ENCODE measurements around the gene PDCD6IP. TPM values are rescaled to one million over a fixed set of nuclear protein-coding genes. Genes with fewer than 3 reads are reported as not detected.

PDCD6IP gene
- total and polyA plus RNA-seq, 4 experiments from 2014 or later, result 59.2 to 237 (median 152) TPM

- H3K27ac ChIP-seq (ENCODE audit: low read depth, low read length), result no peak overlapping the region
- no peak for DNase-seq
- peaks cover 1 to 2% of the 10 kb centered on the region in 2 donors for H3K27me3 Mint-ChIP-seq
- no peaks in the 10 kb centered on the region for H3K27me3 ChIP-seq (ENCODE audit: insufficient read depth, low read length)
- no peaks in the 10 kb centered on the region for H3K36me3 Mint-ChIP-seq
- no peaks in the 10 kb centered on the region for H3K4me1 ChIP-seq (ENCODE audit: insufficient read depth, low read length)
- H3K9me3 ChIP-seq (ENCODE audit: control insufficient read depth in 1 of 2, low read length in 2 of 2), result no peaks in the 10 kb centered on the region
- H3K4me3 ChIP-seq (ENCODE audit: low read length in 2 of 2), result no peak overlapping the region
- H3K4me3 Mint-ChIP-seq, result no peak overlapping the region
- intact Hi-C loops (cut with micrococcal nuclease), result no loop called here
- H3K9me3 Mint-ChIP-seq, result peaks cover 0 to 2% (median 0%) of the 10 kb centered on the region in 8 donors
- H3K36me3 ChIP-seq (ENCODE audit: insufficient read depth, low read length), result no peaks in the 10 kb centered on the region
- ChIA-PET POLR2A (ENCODE audit: partially characterized antibody) (no interaction called here), CTCF (ENCODE audit: partially characterized antibody) (interaction anchor here (1.0 kb wide), 1 partner anchor 17 kb away, joined by 5 read pairs; no protein-coding TSS in a partner anchor)
- H3K27ac Mint-ChIP-seq, result no peak overlapping the region
- no peaks in the 10 kb centered on the region for H3K4me1 Mint-ChIP-seq
Observed at GRCh38 chr3:33900440-33900808, 102.0 kb downstream of the PDCD6IP start.

- Histone ChIP-seq H3K27ac (ENCODE audit: low read depth, low read length) (no peak overlapping the region), H3K27me3 (ENCODE audit: insufficient read depth, low read length) (no peaks in the 10 kb centered on the region)
- CTCF ChIA-PET (ENCODE audit: partially characterized antibody), result interaction anchor here (1.0 kb wide), 1 partner anchor 18 kb away, joined by 5 read pairs; no protein-coding TSS in a partner anchor
Observed at GRCh38 chr3:33900809-33901505, 102.5 kb downstream of the PDCD6IP start.

GRCh38 chr3:33901862-33902563 is 103.6 kb downstream of the PDCD6IP start:
- no peaks in the 10 kb centered on the region for H3K36me3 ChIP-seq (ENCODE audit: insufficient read depth, low read length)
- no peaks in the 10 kb centered on the region for H3K4me1 ChIP-seq (ENCODE audit: insufficient read depth, low read length)
- no peak overlapping the region for H3K4me3 ChIP-seq (ENCODE audit: low read length in 2 of 2)
- no peak for DNase-seq
- Mint-ChIP-seq H3K4me1 (no peaks in the 10 kb centered on the region), H3K9me3 (peaks cover 0 to 2% (median 0%) of the 10 kb centered on the region in 8 donors), H3K27me3 (peaks cover 1 to 2% of the 10 kb centered on the region in 2 donors), H3K36me3 (no peaks in the 10 kb centered on the region), H3K27ac (no peak overlapping the region), H3K4me3 (no peak overlapping the region)
- POLR2A ChIA-PET (ENCODE audit: partially characterized antibody), result no interaction called here
- no peaks in the 10 kb centered on the region for H3K9me3 ChIP-seq (ENCODE audit: control insufficient read depth in 1 of 2, low read length in 2 of 2)
- H3K27ac ChIP-seq (ENCODE audit: low read depth, low read length), result no peak overlapping the region
- CTCF ChIA-PET (ENCODE audit: partially characterized antibody), result no interaction called here
- H3K27me3 ChIP-seq (ENCODE audit: insufficient read depth, low read length), result no peaks in the 10 kb centered on the region
- intact Hi-C loops (cut with micrococcal nuclease), result no loop called here

More at GRCh38 chr3:33900809-33901505, 102.5 kb downstream of the PDCD6IP start:
- Histone ChIP-seq H3K4me1 (ENCODE audit: insufficient read depth, low read length) (no peaks in the 10 kb centered on the region), H3K4me3 (ENCODE audit: low read length in 2 of 2) (no peak overlapping the region), H3K36me3 (ENCODE audit: insufficient read depth, low read length) (no peaks in the 10 kb centered on the region), H3K9me3 (ENCODE audit: control insufficient read depth in 1 of 2, low read length in 2 of 2) (no peaks in the 10 kb centered on the region)
- H3K4me1 Mint-ChIP-seq, result no peaks in the 10 kb centered on the region
- intact Hi-C loops (cut with micrococcal nuclease), result no loop called here
- no peak for DNase-seq
- peaks cover 1 to 2% of the 10 kb centered on the region in 2 donors for H3K27me3 Mint-ChIP-seq
- peaks cover 0 to 2% (median 0%) of the 10 kb centered on the region in 8 donors for H3K9me3 Mint-ChIP-seq
- no peak overlapping the region for H3K4me3 Mint-ChIP-seq
- POLR2A ChIA-PET (ENCODE audit: partially characterized antibody), result no interaction called here
- no peaks in the 10 kb centered on the region for H3K36me3 Mint-ChIP-seq
- H3K27ac Mint-ChIP-seq, result peak overlapping the region in 1 of 7 donors; percentile 48

- no peaks in the 10 kb centered on the region for H3K27me3 ChIP-seq (ENCODE audit: insufficient read depth, low read length)
- Mint-ChIP-seq H3K27me3 (peaks cover 0 to 2% of the 10 kb centered on the region in 2 donors), H3K4me3 (no peak overlapping the region), H3K4me1 (no peaks in the 10 kb centered on the region), H3K27ac (no peak overlapping the region), H3K36me3 (no peaks in the 10 kb centered on the region), H3K9me3 (peaks cover 0 to 2% (median 0%) of the 10 kb centered on the region in 8 donors)
- no peak overlapping the region for H3K27ac ChIP-seq (ENCODE audit: low read depth, low read length)
- CTCF ChIA-PET (ENCODE audit: partially characterized antibody), result no interaction called here
- H3K36me3 ChIP-seq (ENCODE audit: insufficient read depth, low read length), result no peaks in the 10 kb centered on the region
- DNase-seq, result no peak
- H3K9me3 ChIP-seq (ENCODE audit: control insufficient read depth in 1 of 2, low read length in 2 of 2), result no peaks in the 10 kb centered on the region
- H3K4me3 ChIP-seq (ENCODE audit: low read length in 2 of 2), result no peak overlapping the region
- POLR2A ChIA-PET (ENCODE audit: partially characterized antibody), result no interaction called here
- intact Hi-C loops (cut with micrococcal nuclease), result no loop called here
- no peaks in the 10 kb centered on the region for H3K4me1 ChIP-seq (ENCODE audit: insufficient read depth, low read length)
Observed at GRCh38 chr3:33904730-33905129, 106.3 kb downstream of the PDCD6IP start.

GRCh38 chr3:33908250-33908851 is 109.9 kb downstream of the PDCD6IP start:
- ChIA-PET POLR2A (ENCODE audit: partially characterized antibody) (no interaction called here), CTCF (ENCODE audit: partially characterized antibody) (no interaction called here)
- H3K4me3 Mint-ChIP-seq, result no peak overlapping the region
- intact Hi-C loops (cut with micrococcal nuclease), result no loop called here
- Histone ChIP-seq H3K9me3 (ENCODE audit: control insufficient read depth in 1 of 2, low read length in 2 of 2) (no peaks in the 10 kb centered on the region), H3K27ac (ENCODE audit: low read depth, low read length) (no peak overlapping the region), H3K4me1 (ENCODE audit: insufficient read depth, low read length) (no peaks in the 10 kb centered on the region), H3K27me3 (ENCODE audit: insufficient read depth, low read length) (no peaks in the 10 kb centered on the region), H3K4me3 (ENCODE audit: low read length in 2 of 2) (no peak overlapping the region), H3K36me3 (ENCODE audit: insufficient read depth, low read length) (no peaks in the 10 kb centered on the region)
- H3K9me3 Mint-ChIP-seq, result peaks cover 0 to 2% (median 0%) of the 10 kb centered on the region in 8 donors
- H3K4me1 Mint-ChIP-seq, result no peaks in the 10 kb centered on the region
- no peak for DNase-seq
- H3K27ac Mint-ChIP-seq, result no peak overlapping the region
- H3K36me3 Mint-ChIP-seq, result no peaks in the 10 kb centered on the region
- H3K27me3 Mint-ChIP-seq, result peaks cover 0 to 3% of the 10 kb centered on the region in 2 donors

- no peaks in the 10 kb centered on the region for H3K36me3 ChIP-seq (ENCODE audit: insufficient read depth, low read length)
- ChIA-PET CTCF (ENCODE audit: partially characterized antibody) (no interaction called here), POLR2A (ENCODE audit: partially characterized antibody) (no interaction called here)
- Mint-ChIP-seq H3K36me3 (no peaks in the 10 kb centered on the region), H3K27me3 (peaks cover 0 to 3% of the 10 kb centered on the region in 2 donors), H3K4me3 (no peak overlapping the region), H3K9me3 (peaks cover 0 to 1% (median 0%) of the 10 kb centered on the region in 8 donors), H3K4me1 (no peaks in the 10 kb centered on the region), H3K27ac (no peak overlapping the region)
- no peaks in the 10 kb centered on the region for H3K27me3 ChIP-seq (ENCODE audit: insufficient read depth, low read length)
- no peaks in the 10 kb centered on the region for H3K9me3 ChIP-seq (ENCODE audit: control insufficient read depth in 1 of 2, low read length in 2 of 2)
- no peak overlapping the region for H3K4me3 ChIP-seq (ENCODE audit: low read length in 2 of 2)
- DNase-seq, result no peak
- no peaks in the 10 kb centered on the region for H3K4me1 ChIP-seq (ENCODE audit: insufficient read depth, low read length)
- no peak overlapping the region for H3K27ac ChIP-seq (ENCODE audit: low read depth, low read length)
- intact Hi-C loops (cut with micrococcal nuclease), result no loop called here
Observed at GRCh38 chr3:33909547-33909946, 111.1 kb downstream of the PDCD6IP start.

- ChIA-PET CTCF (ENCODE audit: partially characterized antibody) (no interaction called here), POLR2A (ENCODE audit: partially characterized antibody) (no interaction called here)
- Mint-ChIP-seq H3K27me3 (peaks cover 0 to 3% of the 10 kb centered on the region in 2 donors), H3K27ac (peak overlapping the region in 1 of 7 donors; percentile 18), H3K9me3 (no peaks in the 10 kb centered on the region), H3K4me1 (no peaks in the 10 kb centered on the region), H3K4me3 (no peak overlapping the region), H3K36me3 (no peaks in the 10 kb centered on the region)
- Histone ChIP-seq H3K9me3 (ENCODE audit: control insufficient read depth in 1 of 2, low read length in 2 of 2) (no peaks in the 10 kb centered on the region), H3K4me3 (ENCODE audit: low read length in 2 of 2) (no peak overlapping the region), H3K4me1 (ENCODE audit: insufficient read depth, low read length) (no peaks in the 10 kb centered on the region), H3K27me3 (ENCODE audit: insufficient read depth, low read length) (no peaks in the 10 kb centered on the region), H3K36me3 (ENCODE audit: insufficient read depth, low read length) (no peaks in the 10 kb centered on the region), H3K27ac (ENCODE audit: low read depth, low read length) (no peak overlapping the region)
- no peak for DNase-seq
- intact Hi-C loops (cut with micrococcal nuclease), result no loop called here
Observed at GRCh38 chr3:33910031-33910430, 111.6 kb downstream of the PDCD6IP start.

Data from CD4-positive, alpha-beta memory T cell (primary cell).